Measurements from ENCODE around the gene TLCD3B. TPM values are rescaled to one million over a fixed set of nuclear protein-coding genes. Genes with fewer than 3 reads are reported as not detected.

The TLCD3B gene
- total RNA-seq, 2 experiments from 2014 or later: 3.5 to 3.6 TPM

- no peak for ATAC-seq
- no peaks in the 10 kb centered on the region for H3K9me3 Mint-ChIP-seq
- no peak for DNase-seq
- no peak overlapping the region for H3K4me3 Mint-ChIP-seq
- H3K27ac Mint-ChIP-seq: no peak overlapping the region
- ChIA-PET POLR2A (no interaction called here), CTCF (interaction anchor here (3.5 to 3.7 kb wide), 2 partner anchors 10 to 338 kb away, joined by 21 to 23 read pairs; no protein-coding TSS in a partner anchor)
- no peaks in the 10 kb centered on the region for H3K36me3 Mint-ChIP-seq (ENCODE audit: low read depth)
- peaks cover 2% of the 10 kb centered on the region for H3K4me1 Mint-ChIP-seq (ENCODE audit: low read depth)
- intact Hi-C loops (cut with micrococcal nuclease): no loop called here
- H3K27me3 Mint-ChIP-seq: peaks cover 49% of the 10 kb centered on the region
- TF ChIP-seq CTCF (IDR thresholded peaks at IDR 0.05): no peak
Observed at GRCh38 chr16:30030011-30030685, 923 bp downstream of the TLCD3B start.

GRCh38 chr16:30028438-30029076, 2.5 kb downstream of the TLCD3B start:
- ChIA-PET POLR2A (interaction anchor here (0.9 kb wide), 1 partner anchor 220 kb away, joined by 3 read pairs; no protein-coding TSS in a partner anchor), CTCF (interaction anchor here (0.6 kb wide), 1 partner anchor 328 kb away, joined by 3 read pairs; no protein-coding TSS in a partner anchor)
- ATAC-seq: no peak
- H3K4me3 Mint-ChIP-seq: no peak overlapping the region
- no peak overlapping the region for H3K27ac Mint-ChIP-seq
- H3K4me1 Mint-ChIP-seq (ENCODE audit: low read depth): no peaks in the 10 kb centered on the region
- H3K36me3 Mint-ChIP-seq (ENCODE audit: low read depth): no peaks in the 10 kb centered on the region
- TF ChIP-seq CTCF (IDR thresholded peaks at IDR 0.05): no peak
- intact Hi-C loops (cut with micrococcal nuclease): loop anchor here (10.0 kb wide), 1 partner anchor 324 kb away; no protein-coding TSS in a partner anchor
- peak; percentile 53 for DNase-seq
- no peaks in the 10 kb centered on the region for H3K9me3 Mint-ChIP-seq
- H3K27me3 Mint-ChIP-seq: peaks cover 45% of the 10 kb centered on the region

DNA sequence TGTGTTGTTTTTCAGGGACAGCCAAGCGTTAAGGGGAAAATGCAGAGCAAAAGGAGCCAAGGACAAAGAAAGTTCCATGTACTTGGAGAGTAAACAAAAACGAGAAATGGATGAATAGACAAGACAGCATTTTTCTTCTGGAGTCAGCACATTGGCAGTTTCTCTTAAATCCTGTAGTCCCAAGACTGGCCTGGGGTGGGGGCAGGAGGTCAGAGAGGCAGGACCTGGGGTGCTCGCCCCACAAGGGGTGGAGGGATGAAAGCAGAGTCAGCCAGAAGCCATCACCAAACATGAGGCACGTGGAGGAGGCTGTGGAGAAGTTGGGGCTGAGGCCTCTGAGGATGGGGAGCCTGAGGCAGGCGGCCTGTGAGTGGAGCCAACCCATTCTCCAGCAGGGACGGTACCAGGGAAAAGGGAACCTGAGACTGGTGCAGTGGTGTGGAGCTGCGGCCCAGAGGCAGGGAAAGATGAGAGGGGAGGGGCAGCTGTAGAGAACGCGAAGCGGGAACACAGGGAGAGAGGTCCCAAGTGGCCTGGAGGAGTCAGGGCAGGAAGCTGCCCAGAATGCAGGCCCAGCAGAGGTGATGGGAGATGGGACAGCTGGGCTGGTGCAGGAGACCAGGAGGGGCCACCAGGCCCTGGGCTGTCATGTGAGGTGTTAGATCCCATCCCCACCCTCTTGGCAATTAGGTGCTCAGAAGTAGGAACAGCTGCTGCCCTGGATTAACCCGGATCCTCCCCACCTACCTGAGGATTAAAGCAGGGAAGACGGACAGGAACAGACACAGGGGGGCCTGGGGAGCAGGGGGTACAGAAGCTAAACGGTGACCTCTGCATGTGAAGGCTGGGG, 3.3 kb downstream of the TLCD3B start:
- Mint-ChIP-seq H3K9me3 (no peaks in the 10 kb centered on the region), H3K27ac (no peak overlapping the region), H3K27me3 (peaks cover 45% of the 10 kb centered on the region), H3K36me3 (ENCODE audit: low read depth) (no peaks in the 10 kb centered on the region), H3K4me3 (no peak overlapping the region), H3K4me1 (ENCODE audit: low read depth) (no peaks in the 10 kb centered on the region)
- CTCF ChIA-PET: no interaction called here
- intact Hi-C loops (cut with micrococcal nuclease): loop anchor here (10.0 kb wide), 1 partner anchor 323 kb away; no protein-coding TSS in a partner anchor
- DNase-seq (no peak), ATAC-seq (no peak)
- POLR2A ChIA-PET: interaction anchor here (0.9 kb wide), 1 partner anchor 219 kb away, joined by 3 read pairs; no protein-coding TSS in a partner anchor
- no peak for TF ChIP-seq CTCF (IDR thresholded peaks at IDR 0.05)

DNA sequence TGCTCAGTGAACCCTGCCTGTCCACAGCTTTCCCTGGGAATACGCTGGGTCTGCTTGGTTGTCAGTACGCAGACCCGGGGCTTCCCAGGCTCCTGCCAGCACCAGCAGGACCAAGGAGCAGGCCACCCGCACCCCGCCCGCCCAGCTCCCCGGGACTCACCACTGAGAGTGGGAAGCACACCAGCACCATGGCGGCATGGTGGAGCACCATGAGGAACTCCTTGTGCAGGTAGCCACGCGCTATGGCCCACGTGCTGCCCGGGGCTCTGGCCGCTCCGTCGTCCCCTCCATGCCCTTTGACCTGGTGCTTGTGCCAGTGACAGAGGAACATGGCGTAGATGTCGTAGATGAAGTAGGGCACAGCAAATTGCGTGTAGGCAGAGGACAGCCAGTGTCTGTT, 4.6 kb downstream of the TLCD3B start:
- POLR2A ChIA-PET: no interaction called here
- H3K27ac Mint-ChIP-seq: no peak overlapping the region
- ATAC-seq (no peak), DNase-seq (no peak)
- no peak for TF ChIP-seq CTCF (IDR thresholded peaks at IDR 0.05)
- no peak overlapping the region for H3K4me3 Mint-ChIP-seq
- H3K27me3 Mint-ChIP-seq: peaks cover 35% of the 10 kb centered on the region
- intact Hi-C loops (cut with micrococcal nuclease): loop anchor here (10.0 kb wide), 1 partner anchor 322 kb away; no protein-coding TSS in a partner anchor
- CTCF ChIA-PET: no interaction called here
- no peaks in the 10 kb centered on the region for H3K9me3 Mint-ChIP-seq
- no peaks in the 10 kb centered on the region for H3K36me3 Mint-ChIP-seq (ENCODE audit: low read depth)
- no peaks in the 10 kb centered on the region for H3K4me1 Mint-ChIP-seq (ENCODE audit: low read depth)
